ENCODE measurements around the gene TNK1. TPM values are rescaled to one million over a fixed set of nuclear protein-coding genes. Genes with fewer than 3 reads are reported as not detected.

Gene TNK1
- total RNA-seq, 1 donor from 2014 or later, result 9.9 TPM

- Mint-ChIP-seq H3K27ac (peak overlapping the region; percentile 82), H3K27me3 (ENCODE audit: low read depth) (no peaks in the 10 kb centered on the region), H3K4me3 (peak overlapping the region; percentile 73)
These were observed 25.4 kb downstream of the TNK1 start for GRCh38 chr17:7406235-7406825.

GRCh38 chr17:7407082-7407481 lies 26.2 kb downstream of the TNK1 start:
- TF ChIP-seq CTCF (IDR thresholded peaks at IDR 0.05; ENCODE audit: unreplicated experiment), result no peak
- H3K4me1 Mint-ChIP-seq, result peaks cover 23% of the 10 kb centered on the region
- DNase-seq (ENCODE audit: low spot score in 2 of 2, unreplicated experiment in 2 of 2), result no peak
- no peaks in the 10 kb centered on the region for H3K27me3 Mint-ChIP-seq (ENCODE audit: low read depth)
- no peaks in the 10 kb centered on the region for H3K9me3 Mint-ChIP-seq
- H3K27ac Mint-ChIP-seq, result no peak overlapping the region
- peak overlapping the region; percentile 30 for H3K4me3 Mint-ChIP-seq
- H3K36me3 Mint-ChIP-seq, result peaks cover 18% of the 10 kb centered on the region

More at GRCh38 chr17:7406235-7406825, 25.4 kb downstream of the TNK1 start:
- no peak for TF ChIP-seq CTCF (IDR thresholded peaks at IDR 0.05; ENCODE audit: unreplicated experiment)
- DNase-seq (ENCODE audit: low spot score in 2 of 2, unreplicated experiment in 2 of 2), result no peak
- Mint-ChIP-seq H3K36me3 (peaks cover 22% of the 10 kb centered on the region), H3K4me1 (peaks cover 23% of the 10 kb centered on the region), H3K9me3 (no peaks in the 10 kb centered on the region)

GRCh38 chr17:7407485-7408251 lies 26.8 kb downstream of the TNK1 start, which contains the start of gene NLGN2:
NLGN2 (plus strand) TSS chr17:7407845; CDS start chr17:7408256, 411 bp downstream.
- peaks cover 26% of the 10 kb centered on the region for H3K4me1 Mint-ChIP-seq
- H3K4me3 Mint-ChIP-seq, result peak within 1 kb of the TSS; percentile 38
- DNase-seq (ENCODE audit: low spot score in 2 of 2, unreplicated experiment in 2 of 2), result no peak
- H3K36me3 Mint-ChIP-seq, result peaks cover 18% of the 10 kb centered on the region
- no peaks in the 10 kb centered on the region for H3K9me3 Mint-ChIP-seq
- no peak within 1 kb of the TSS for H3K27ac Mint-ChIP-seq
- no peaks in the 10 kb centered on the region for H3K27me3 Mint-ChIP-seq (ENCODE audit: low read depth)
- no peak for TF ChIP-seq CTCF (IDR thresholded peaks at IDR 0.05; ENCODE audit: unreplicated experiment)

- no peaks in the 10 kb centered on the region for H3K9me3 Mint-ChIP-seq
- no peak overlapping the region for H3K4me3 Mint-ChIP-seq
- H3K27ac Mint-ChIP-seq, result no peak overlapping the region
- TF ChIP-seq CTCF (IDR thresholded peaks at IDR 0.05; ENCODE audit: unreplicated experiment), result no peak
- H3K36me3 Mint-ChIP-seq, result peaks cover 22% of the 10 kb centered on the region
- no peak for DNase-seq (ENCODE audit: low spot score in 2 of 2, unreplicated experiment in 2 of 2)
- H3K4me1 Mint-ChIP-seq, result peaks cover 26% of the 10 kb centered on the region
- H3K27me3 Mint-ChIP-seq (ENCODE audit: low read depth), result no peaks in the 10 kb centered on the region
These were observed 27.4 kb downstream of the TNK1 start for GRCh38 chr17:7408252-7408727.

- Mint-ChIP-seq H3K9me3 (no peaks in the 10 kb centered on the region), H3K4me1 (peaks cover 28% of the 10 kb centered on the region), H3K27me3 (ENCODE audit: low read depth) (no peaks in the 10 kb centered on the region), H3K4me3 (no peak overlapping the region), H3K36me3 (peaks cover 22% of the 10 kb centered on the region), H3K27ac (no peak overlapping the region)
- DNase-seq (ENCODE audit: low spot score in 2 of 2, unreplicated experiment in 2 of 2), result no peak
- no peak for TF ChIP-seq CTCF (IDR thresholded peaks at IDR 0.05; ENCODE audit: unreplicated experiment)
These were observed 28.0 kb downstream of the TNK1 start for GRCh38 chr17:7408863-7409262.

Data from mesothelial cell of epicardium (in vitro differentiated cells).